ACHN (cell line): ENCODE results near the gene PRKCI.
"Not testable (repeated sequence)": the region's sequence is repeated elsewhere in the genome, so short reads cannot be mapped to it uniquely, and the experiment has no call there.

ENCODE experiments used
- DNase-seq: peaks from one replicate; pipeline ENCODE4 v3.0.0-alpha.2; 2015
- in situ Hi-C: cut with HindIII; loops from 2 replicates; pipeline ENCODE4 v1.10.0; 2017; ENCODE audit warnings: low sequenced_read_pairs, low pct_ligation_motif_present, low pct_unique_long_range_greater_than_20kb

The PRKCI gene

GRCh38 chr3:170327040-170327808, 105.0 kb downstream of the PRKCI start:
- in situ Hi-C loops: no loop called here

GRCh38 chr3:170327868-170328548, 105.8 kb downstream of the PRKCI start:
- in situ Hi-C loops, DNase-seq: not testable (repeated sequence)

More at GRCh38 chr3:170327040-170327808, 105.0 kb downstream of the PRKCI start:
- no peak for DNase-seq

GRCh38 chr3:170330366-170330765, 108.1 kb downstream of the PRKCI start:
- in situ Hi-C loops: no loop called here
- DNase-seq: no peak

DNA sequence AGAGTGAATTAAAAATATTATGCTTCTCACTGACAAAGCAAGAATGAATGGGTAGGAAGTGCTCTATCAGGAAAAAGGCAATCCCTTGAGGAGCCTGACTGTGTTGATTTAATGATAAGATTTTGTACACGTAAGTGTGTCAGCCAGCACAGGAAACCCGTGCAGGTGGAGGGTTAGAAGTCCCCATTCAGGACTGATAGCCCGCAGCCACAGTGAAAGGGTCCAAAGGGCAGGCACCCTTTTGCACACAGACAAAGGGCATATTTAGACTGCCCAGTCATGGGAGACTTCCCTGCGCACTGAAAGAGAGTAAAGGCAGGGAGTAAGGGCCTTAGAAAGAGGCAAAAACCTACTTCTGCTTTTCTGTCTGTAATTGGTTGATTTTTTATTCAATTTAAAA, 108.9 kb downstream of the PRKCI start:
- in situ Hi-C loops: no loop called here
- no peak for DNase-seq

GRCh38 chr3:170337420-170337819, 115.2 kb downstream of the PRKCI start:
- DNase-seq: no peak
- in situ Hi-C loops: no loop called here

DNA sequence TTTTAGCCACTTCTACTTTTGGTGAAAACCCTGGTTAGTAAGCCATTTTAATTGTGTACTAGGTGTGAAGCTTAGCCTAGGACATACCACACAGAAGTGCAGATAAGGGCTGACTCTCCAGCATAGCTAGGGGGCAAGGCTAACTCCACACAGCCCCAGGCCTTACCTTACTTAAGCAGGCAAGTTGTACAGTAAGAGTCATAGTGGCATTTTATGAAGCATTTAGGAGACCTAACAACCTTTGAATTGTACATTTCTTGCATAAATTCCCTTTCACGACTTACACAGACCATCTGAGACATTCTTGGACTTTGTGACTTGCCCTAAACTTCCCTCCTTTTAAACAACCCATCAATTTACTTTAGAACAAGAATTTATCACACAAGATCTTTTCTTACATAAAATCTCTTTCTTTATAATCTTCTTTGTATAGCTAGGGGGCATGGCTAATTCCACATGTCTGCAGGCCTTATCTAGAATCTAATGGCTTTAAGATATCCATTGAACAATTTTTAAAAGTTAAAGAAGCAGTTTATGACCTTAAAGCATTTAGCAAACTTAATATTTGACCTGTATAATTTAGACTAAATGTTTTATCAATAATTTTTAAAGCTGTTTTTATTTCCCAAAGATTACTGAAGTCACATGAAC, 116.6 kb downstream of the PRKCI start:
- DNase-seq: no peak
- in situ Hi-C loops: no loop called here

- in situ Hi-C loops, DNase-seq: not testable (repeated sequence)
These were observed 120.0 kb downstream of the PRKCI start for GRCh38 chr3:170342273-170342672.

GRCh38 chr3:170343859-170344258, 121.6 kb downstream of the PRKCI start:
- DNase-seq, in situ Hi-C loops: not testable (repeated sequence)

- in situ Hi-C loops: no loop called here
- DNase-seq: no peak
These were observed 122.7 kb downstream of the PRKCI start for GRCh38 chr3:170344971-170345370.

DNA sequence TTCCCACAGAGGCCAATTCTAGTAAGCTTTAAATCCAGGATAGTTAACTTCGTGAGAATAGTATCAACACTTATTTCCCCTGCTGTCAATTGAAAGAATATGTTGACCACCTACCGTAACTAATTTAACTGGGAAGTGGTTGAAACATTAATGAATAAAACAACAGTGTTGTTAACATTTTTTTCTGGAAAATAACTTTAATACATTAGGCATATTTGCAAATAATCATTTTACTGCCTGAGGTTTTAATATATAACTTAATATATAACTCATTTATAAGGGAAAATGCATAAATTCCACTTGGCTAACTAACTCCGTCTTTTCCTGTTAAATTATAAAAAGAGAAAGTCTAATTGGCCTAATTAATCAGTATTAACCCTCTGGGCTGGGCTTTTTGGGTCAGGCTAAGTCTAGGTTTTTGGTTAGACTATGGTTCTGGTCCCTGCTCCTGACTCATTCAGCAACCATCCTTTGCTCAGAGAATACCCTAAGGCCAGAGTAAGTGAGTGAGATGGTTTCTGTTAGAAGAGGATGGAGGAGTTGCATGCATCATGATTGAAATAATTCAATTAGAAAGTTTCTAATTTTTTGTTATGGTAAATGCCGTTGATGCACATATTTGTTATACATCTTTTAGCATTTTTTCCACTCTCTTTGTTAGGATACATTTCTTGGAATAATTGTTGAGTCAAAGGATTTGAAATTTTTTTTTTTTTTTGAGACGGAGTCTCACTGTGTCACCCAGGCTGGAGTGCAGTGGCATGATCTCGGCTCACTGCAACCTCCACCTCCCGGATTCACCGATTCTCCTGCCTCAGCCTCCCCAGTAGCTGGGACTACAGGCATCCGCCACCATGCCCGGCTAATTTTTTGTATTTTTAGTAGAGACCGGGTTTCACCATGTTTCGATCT, 124.5 kb downstream of the PRKCI start:
- DNase-seq: peak; percentile 55
- in situ Hi-C loops: no loop called here

DNA sequence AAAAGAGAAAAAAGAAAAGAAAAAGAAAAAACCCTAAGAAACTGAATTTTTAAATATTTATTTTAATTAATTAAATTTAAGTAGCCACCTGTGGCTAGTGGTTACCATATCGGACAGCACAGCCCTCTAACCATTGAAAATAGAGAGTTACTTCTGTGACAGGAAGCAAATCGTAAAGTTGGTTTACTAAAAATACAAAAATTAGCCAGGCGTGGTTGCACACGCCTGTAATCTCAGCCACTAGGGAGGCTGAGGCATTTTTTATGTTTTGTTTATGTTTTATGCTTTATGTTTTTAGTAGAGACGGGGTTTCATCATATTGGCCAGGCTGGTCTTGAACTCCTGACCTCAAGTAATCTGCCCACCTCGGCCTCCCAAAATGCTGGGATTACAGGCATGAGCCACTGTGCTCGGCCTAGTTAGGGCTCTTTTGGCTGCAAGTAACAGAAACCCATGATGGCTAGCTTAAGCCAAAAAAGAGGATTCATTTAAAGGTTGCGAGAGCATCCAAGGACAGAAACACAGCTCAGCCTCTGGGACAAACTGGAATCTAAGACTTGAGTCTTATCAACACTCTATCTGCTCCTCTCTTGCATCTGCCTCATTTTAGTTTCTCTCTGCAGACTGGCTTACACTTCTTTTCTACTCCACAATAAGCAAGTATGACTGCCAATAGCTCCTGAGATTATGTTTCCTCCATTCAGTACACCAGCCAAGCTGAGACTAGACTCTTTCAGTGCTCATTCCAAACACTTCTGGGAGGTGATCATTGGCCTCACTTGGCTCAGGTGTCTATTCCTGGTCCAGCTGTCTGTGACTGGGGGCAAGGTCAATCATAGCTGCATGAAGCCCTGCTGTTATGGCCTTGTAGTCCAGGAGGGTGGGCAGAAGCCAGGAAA, 128.5 kb downstream of the PRKCI start:
- no peak for DNase-seq
- in situ Hi-C loops: no loop called here

- DNase-seq: no peak
- in situ Hi-C loops: no loop called here
These were observed 130.7 kb downstream of the PRKCI start for GRCh38 chr3:170352936-170353335.

DNA sequence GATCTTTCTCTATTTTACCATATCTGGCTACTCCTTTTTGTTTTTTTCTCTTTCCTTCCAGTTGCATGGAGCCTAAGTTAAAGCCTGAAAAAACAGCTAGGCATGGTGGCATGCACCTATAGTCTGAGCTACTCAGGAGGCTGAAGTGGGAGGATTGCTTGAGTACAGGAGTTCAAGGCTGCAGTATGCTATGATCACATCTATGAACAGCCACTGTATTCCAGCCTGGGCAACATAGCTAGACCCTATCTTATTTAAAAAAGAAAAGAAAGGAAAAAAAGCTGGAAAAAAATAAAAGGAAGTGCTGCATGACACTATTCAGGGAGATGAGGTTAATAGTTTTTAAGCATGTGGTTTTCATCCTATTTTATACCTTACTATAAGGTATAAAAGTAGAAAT, 131.3 kb downstream of the PRKCI start:
- DNase-seq: no peak
- in situ Hi-C loops: no loop called here

DNA sequence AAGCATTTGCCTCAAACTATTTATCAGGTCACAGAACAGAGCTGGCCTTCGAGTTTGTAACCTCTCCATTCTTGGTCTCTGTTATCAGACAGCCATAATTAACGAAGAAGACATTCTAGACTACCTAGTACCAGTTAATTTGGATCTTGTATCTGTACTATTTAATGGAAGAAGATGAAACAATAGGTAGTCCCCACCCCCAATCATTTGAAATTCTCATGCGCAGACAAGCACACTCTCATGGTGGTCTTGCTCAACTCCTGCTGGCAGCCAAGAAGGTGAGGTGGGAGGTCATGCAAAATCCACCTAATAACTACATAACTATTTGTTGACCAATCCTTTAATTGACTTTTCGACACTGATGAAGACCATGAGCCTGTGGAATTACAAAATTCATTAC, 132.5 kb downstream of the PRKCI start:
- in situ Hi-C loops: no loop called here

More for the DNA sequence above, 132.5 kb downstream of the PRKCI start:
- DNase-seq: no peak
